ENCODE results near the gene PTPRU. TPM values are rescaled to one million over a fixed set of nuclear protein-coding genes. Genes with fewer than 3 reads are reported as not detected.

PTPRU gene
- total RNA-seq, 1 experiment from 2014 or later, result 40.7 TPM

DNA sequence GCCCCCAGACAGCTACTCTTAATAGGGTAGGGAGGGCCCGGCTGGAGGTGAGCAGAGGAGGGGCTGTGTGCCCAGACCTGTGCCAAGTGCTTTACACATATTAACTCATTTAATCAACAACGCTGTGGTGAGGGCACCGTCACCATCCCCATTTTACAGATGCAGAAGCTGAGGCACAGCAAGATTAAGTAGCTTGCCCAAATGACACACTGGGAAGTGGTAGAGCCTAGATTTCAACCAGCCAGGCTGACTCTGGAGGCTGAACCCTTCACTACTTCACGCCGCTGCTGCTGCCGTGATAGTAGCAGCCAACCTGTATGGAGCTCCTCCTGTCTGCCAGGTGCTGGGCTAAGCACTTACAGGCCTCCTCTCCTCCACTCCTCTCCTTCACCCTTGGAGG lies 127.2 kb downstream of the PTPRU start:
- DNase-seq (ENCODE audit: low read depth, low spot score), result no peak
- Histone ChIP-seq H3K27ac (ENCODE audit: low read depth, low read length) (no peak overlapping the region), H3K9me2 (ENCODE audit: insufficient read depth) (no peaks in the 10 kb centered on the region), H2AFZ (ENCODE audit: low read depth, low read length, poor library complexity, severe bottlenecking) (no peak overlapping the region), H3K36me3 (ENCODE audit: control insufficient read depth in 1 of 2, insufficient read depth in 2 of 2, low read length in 2 of 2) (no peaks in the 10 kb centered on the region), H3K4me1 (ENCODE audit: control insufficient read depth in 1 of 2, insufficient read depth in 2 of 2, low read length in 2 of 2) (no peaks in the 10 kb centered on the region), H3K4me3 (replicated peaks in 1 of 2; ENCODE audit: low read depth in 1 of 2, low read length in 2 of 2) (no peak overlapping the region), H3K9ac (ENCODE audit: low read length) (no peak overlapping the region), H3K4me2 (ENCODE audit: low read length) (no peak overlapping the region), H3K27me3 (ENCODE audit: insufficient read depth, low read length) (no peaks in the 10 kb centered on the region), H3K9me3 (ENCODE audit: control insufficient read depth in 1 of 2, insufficient read depth in 1 of 2, low read depth in 1 of 2, low read length in 2 of 2) (no peaks in the 10 kb centered on the region), H3K79me2 (ENCODE audit: insufficient read depth, low read length) (no peaks in the 10 kb centered on the region), H4K20me1 (ENCODE audit: insufficient read depth) (no peaks in the 10 kb centered on the region)
- no peak for ATAC-seq
- TF ChIP-seq ELF1 (IDR thresholded peaks at IDR 0.05; ENCODE audit: borderline replicate concordance, low read depth) (no peak), YY1 (IDR thresholded peaks at IDR 0.05; ENCODE audit: extremely low read depth, insufficient replicate concordance, low read depth, low read length) (no peak), POLR2AphosphoS5 (IDR thresholded peaks at IDR 0.05; ENCODE audit: low read depth, low read length) (no peak), RAD21 (IDR thresholded peaks at IDR 0.05; ENCODE audit: low read depth) (no peak), EZH2 (IDR thresholded peaks at IDR 0.05) (no peak), CBX3 (IDR thresholded peaks at IDR 0.05; ENCODE audit: low read depth) (no peak), ZNF274 (IDR thresholded peaks at IDR 0.05; ENCODE audit: low read depth, low read length) (no peak), SIN3A (IDR thresholded peaks at IDR 0.05; ENCODE audit: low read depth) (no peak), FOSL1 (IDR thresholded peaks at IDR 0.05; ENCODE audit: low read depth) (no peak), JUND (IDR thresholded peaks at IDR 0.05) (no peak), SP1 (IDR thresholded peaks at IDR 0.05; ENCODE audit: low read depth) (no peak), CEBPB (IDR thresholded peaks at IDR 0.05; ENCODE audit: low read depth) (no peak), SRF (IDR thresholded peaks at IDR 0.05; ENCODE audit: low read depth) (no peak), POLR2A (IDR thresholded peaks at IDR 0.05; ENCODE audit: borderline replicate concordance, extremely low read depth, insufficient read depth, insufficient read length) (no peak)
- TF ChIP-seq, protein P1, sequence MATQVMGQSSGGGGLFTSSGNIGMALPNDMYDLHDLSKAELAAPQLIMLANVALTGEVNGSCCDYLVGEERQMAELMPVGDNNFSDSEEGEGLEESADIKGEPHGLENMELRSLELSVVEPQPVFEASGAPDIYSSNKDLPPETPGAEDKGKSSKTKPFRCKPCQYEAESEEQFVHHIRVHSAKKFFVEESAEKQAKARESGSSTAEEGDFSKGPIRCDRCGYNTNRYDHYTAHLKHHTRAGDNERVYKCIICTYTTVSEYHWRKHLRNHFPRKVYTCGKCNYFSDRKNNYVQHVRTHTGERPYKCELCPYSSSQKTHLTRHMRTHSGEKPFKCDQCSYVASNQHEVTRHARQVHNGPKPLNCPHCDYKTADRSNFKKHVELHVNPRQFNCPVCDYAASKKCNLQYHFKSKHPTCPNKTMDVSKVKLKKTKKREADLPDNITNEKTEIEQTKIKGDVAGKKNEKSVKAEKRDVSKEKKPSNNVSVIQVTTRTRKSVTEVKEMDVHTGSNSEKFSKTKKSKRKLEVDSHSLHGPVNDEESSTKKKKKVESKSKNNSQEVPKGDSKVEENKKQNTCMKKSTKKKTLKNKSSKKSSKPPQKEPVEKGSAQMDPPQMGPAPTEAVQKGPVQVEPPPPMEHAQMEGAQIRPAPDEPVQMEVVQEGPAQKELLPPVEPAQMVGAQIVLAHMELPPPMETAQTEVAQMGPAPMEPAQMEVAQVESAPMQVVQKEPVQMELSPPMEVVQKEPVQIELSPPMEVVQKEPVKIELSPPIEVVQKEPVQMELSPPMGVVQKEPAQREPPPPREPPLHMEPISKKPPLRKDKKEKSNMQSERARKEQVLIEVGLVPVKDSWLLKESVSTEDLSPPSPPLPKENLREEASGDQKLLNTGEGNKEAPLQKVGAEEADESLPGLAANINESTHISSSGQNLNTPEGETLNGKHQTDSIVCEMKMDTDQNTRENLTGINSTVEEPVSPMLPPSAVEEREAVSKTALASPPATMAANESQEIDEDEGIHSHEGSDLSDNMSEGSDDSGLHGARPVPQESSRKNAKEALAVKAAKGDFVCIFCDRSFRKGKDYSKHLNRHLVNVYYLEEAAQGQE (IDR thresholded peaks at IDR 0.05; ENCODE audit: low read depth), result no peak
- TF ChIP-seq, protein P2, sequence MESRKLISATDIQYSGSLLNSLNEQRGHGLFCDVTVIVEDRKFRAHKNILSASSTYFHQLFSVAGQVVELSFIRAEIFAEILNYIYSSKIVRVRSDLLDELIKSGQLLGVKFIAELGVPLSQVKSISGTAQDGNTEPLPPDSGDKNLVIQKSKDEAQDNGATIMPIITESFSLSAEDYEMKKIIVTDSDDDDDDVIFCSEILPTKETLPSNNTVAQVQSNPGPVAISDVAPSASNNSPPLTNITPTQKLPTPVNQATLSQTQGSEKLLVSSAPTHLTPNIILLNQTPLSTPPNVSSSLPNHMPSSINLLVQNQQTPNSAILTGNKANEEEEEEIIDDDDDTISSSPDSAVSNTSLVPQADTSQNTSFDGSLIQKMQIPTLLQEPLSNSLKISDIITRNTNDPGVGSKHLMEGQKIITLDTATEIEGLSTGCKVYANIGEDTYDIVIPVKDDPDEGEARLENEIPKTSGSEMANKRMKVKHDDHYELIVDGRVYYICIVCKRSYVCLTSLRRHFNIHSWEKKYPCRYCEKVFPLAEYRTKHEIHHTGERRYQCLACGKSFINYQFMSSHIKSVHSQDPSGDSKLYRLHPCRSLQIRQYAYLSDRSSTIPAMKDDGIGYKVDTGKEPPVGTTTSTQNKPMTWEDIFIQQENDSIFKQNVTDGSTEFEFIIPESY (IDR thresholded peaks at IDR 0.05; ENCODE audit: extremely low read depth, insufficient replicate concordance, low read length), result no peak
- TF ChIP-seq, protein P3, sequence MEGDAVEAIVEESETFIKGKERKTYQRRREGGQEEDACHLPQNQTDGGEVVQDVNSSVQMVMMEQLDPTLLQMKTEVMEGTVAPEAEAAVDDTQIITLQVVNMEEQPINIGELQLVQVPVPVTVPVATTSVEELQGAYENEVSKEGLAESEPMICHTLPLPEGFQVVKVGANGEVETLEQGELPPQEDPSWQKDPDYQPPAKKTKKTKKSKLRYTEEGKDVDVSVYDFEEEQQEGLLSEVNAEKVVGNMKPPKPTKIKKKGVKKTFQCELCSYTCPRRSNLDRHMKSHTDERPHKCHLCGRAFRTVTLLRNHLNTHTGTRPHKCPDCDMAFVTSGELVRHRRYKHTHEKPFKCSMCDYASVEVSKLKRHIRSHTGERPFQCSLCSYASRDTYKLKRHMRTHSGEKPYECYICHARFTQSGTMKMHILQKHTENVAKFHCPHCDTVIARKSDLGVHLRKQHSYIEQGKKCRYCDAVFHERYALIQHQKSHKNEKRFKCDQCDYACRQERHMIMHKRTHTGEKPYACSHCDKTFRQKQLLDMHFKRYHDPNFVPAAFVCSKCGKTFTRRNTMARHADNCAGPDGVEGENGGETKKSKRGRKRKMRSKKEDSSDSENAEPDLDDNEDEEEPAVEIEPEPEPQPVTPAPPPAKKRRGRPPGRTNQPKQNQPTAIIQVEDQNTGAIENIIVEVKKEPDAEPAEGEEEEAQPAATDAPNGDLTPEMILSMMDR (IDR thresholded peaks at IDR 0.05 in 2 of 3, conservative IDR thresholded peaks at IDR 0.05 in 1 of 3; ENCODE audit: borderline replicate concordance in 1 of 3, insufficient read depth in 1 of 3, low read depth in 2 of 3, low read length in 2 of 3), result no peak
- TF ChIP-seq, protein P4, sequence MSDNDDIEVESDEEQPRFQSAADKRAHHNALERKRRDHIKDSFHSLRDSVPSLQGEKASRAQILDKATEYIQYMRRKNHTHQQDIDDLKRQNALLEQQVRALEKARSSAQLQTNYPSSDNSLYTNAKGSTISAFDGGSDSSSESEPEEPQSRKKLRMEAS (IDR thresholded peaks at IDR 0.05), result no peak
- CTCF ChIA-PET, result no interaction called here
- RAD21 ChIA-PET (ENCODE audit: low non-redundant PET in 1 of 2, low total read pairs in 2 of 2, uncharacterized antibody in 2 of 2, unreplicated experiment in 2 of 2), result no interaction called here
- no TSS peak for BruUV-seq (replicated peaks)
- intact Hi-C loops (cut with micrococcal nuclease), result no loop called here
- POLR2A ChIA-PET, result no interaction called here
